Smooth muscle cell (in vitro differentiated cells): Measurements from ENCODE around the gene EPX. TPM values are rescaled to one million over a fixed set of nuclear protein-coding genes. Genes with fewer than 3 reads are reported as not detected.

ENCODE experiments used
- DNase-seq: peaks from one replicate; lab custom pipeline; 2025; ENCODE audit not compliant: unreplicated experiment; lab: John Stamatoyannopoulos, UW
- H2AFZ ChIP-seq: fragments of 200-600 bp; sonication (generic); 2 replicates; pipeline ENCODE4 v1.6.0; 2016; ENCODE audit warnings: antibody characterized with exemption, low read depth, mild to moderate bottlenecking
- H3F3A ChIP-seq: fragments of 200-600 bp; sonication (generic); 2 replicates; pipeline ENCODE4 v1.6.0; 2017; ENCODE audit warnings: antibody characterized with exemption, low read depth
- H3K27ac ChIP-seq: fragments of 200-600 bp; sonication (generic); 2 replicates; pipeline ENCODE4 v1.5.1; 2016; ENCODE audit warnings: low read depth, mild to moderate bottlenecking
- H3K27me3 ChIP-seq: fragments of 200-600 bp; sonication (generic); 2 replicates; pipeline ENCODE4 v1.6.1; 2016; ENCODE audit warnings: low read depth, mild to moderate bottlenecking
- H3K36me3 ChIP-seq: fragments of 200-600 bp; sonication (generic); 2 replicates; pipeline ENCODE4 v1.5.1; 2016; ENCODE audit warnings: low read depth
- H3K4me1 ChIP-seq: fragments of 200-600 bp; sonication (generic); 2 replicates; pipeline ENCODE4 v1.5.1; 2016; ENCODE audit warnings: low read depth
- H3K4me2 ChIP-seq: fragments of 200-600 bp; sonication (generic); 2 replicates; pipeline ENCODE4 v1.6.0; 2016; ENCODE audit warnings: mild to moderate bottlenecking
- H3K4me3 ChIP-seq: fragments of 200-600 bp; sonication (generic); 2 replicates; pipeline ENCODE4 v1.5.1; 2016; ENCODE audit warnings: mild to moderate bottlenecking
- H3K79me2 ChIP-seq: fragments of 200-600 bp; sonication (generic); 2 replicates; pipeline ENCODE4 v1.6.0; 2016; ENCODE audit warnings: low read depth, mild to moderate bottlenecking
- H3K9ac ChIP-seq: fragments of 200-600 bp; sonication (generic); 2 replicates; pipeline ENCODE4 v1.6.0; 2016; ENCODE audit warnings: low read depth
- H3K9me3 ChIP-seq: fragments of 200-600 bp; sonication (generic); replicated peaks from 2 replicates; pipeline ENCODE4 v1.5.1; 2016; ENCODE audit warnings: low read depth
- H4K20me1 ChIP-seq: fragments of 200-600 bp; sonication (generic); 2 replicates; pipeline ENCODE4 v1.6.0; 2016; ENCODE audit warnings: low read depth
- CTCF ChIP-seq: fragments of 200-600 bp; sonication (generic); IDR thresholded peaks from 2 replicates; pipeline ENCODE4 v1.5.1; 2017; ENCODE audit warnings: borderline replicate concordance, mild to moderate bottlenecking, antibody characterized with exemption; ENCODE audit not compliant: insufficient read depth, poor library complexity, severe bottlenecking
- WGBS: methylation state at CpG from one replicate; pipeline ENCODE4 v1.1.7; 2016; ENCODE audit warnings: low lambda C conversion rate; 5-methylcytosine and 5-hydroxymethylcytosine counted together
- polyA plus RNA-seq: library from polyadenylated mRNA; unstranded; fragments of >200 nt; fragmentation: Nextera tagmentation; extraction: Ambion mirVana; gene quantifications from 2 replicates; pipeline ENCODE4 v1.2.1, GENCODE V29; 2016
- total RNA-seq: library from RNA; depleted of rRNA; stranded (reverse); fragments of >200 nt; gene quantifications from 2 replicates; pipeline ENCODE4 v1.2.3, GENCODE V29; 2014

The EPX gene
- total and polyA plus RNA-seq, 2 experiments from 2014 or later: not detected

GRCh38 chr17:58210922-58211321, 18.4 kb downstream of the EPX start:
- TF ChIP-seq CTCF: peak; percentile 5
- Histone ChIP-seq H3K79me2 (no peaks in the 10 kb centered on the region), H3K36me3 (no peaks in the 10 kb centered on the region), H3K4me3 (no peak overlapping the region), H4K20me1 (no peaks in the 10 kb centered on the region), H3K9me3 (no peaks in the 10 kb centered on the region), H3F3A (no peaks in the 10 kb centered on the region), H2AFZ (no peak overlapping the region), H3K4me2 (no peak overlapping the region), H3K27ac (no peak overlapping the region), H3K4me1 (no peaks in the 10 kb centered on the region), H3K9ac (no peak overlapping the region), H3K27me3 (no peaks in the 10 kb centered on the region)
- 79% methylated on average over 5 of the region's 5 CpGs for WGBS
- no peak for DNase-seq

GRCh38 chr17:58215685-58216084, 23.2 kb downstream of the EPX start:
- H4K20me1 ChIP-seq: no peaks in the 10 kb centered on the region

GRCh38 chr17:58217766-58218165, 25.2 kb downstream of the EPX start:
- Histone ChIP-seq H3K4me3 (no peak overlapping the region), H4K20me1 (no peaks in the 10 kb centered on the region), H3K9me3 (no peaks in the 10 kb centered on the region), H3K9ac (no peak overlapping the region), H2AFZ (no peak overlapping the region), H3K36me3 (no peaks in the 10 kb centered on the region), H3K27me3 (no peaks in the 10 kb centered on the region), H3K27ac (no peak overlapping the region), H3K79me2 (no peaks in the 10 kb centered on the region), H3K4me1 (peaks cover 5% of the 10 kb centered on the region), H3K4me2 (no peak overlapping the region), H3F3A (no peaks in the 10 kb centered on the region)
- TF ChIP-seq CTCF: no peak
- 97% methylated on average over 3 of the region's 3 CpGs for WGBS
- DNase-seq: no peak

More at GRCh38 chr17:58215685-58216084, 23.2 kb downstream of the EPX start:
- no peak overlapping the region for H3K27ac ChIP-seq
- peaks cover 5% of the 10 kb centered on the region for H3K4me1 ChIP-seq
- H3K4me2 ChIP-seq: no peak overlapping the region
- H3K9ac ChIP-seq: no peak overlapping the region
- H3F3A ChIP-seq: no peaks in the 10 kb centered on the region
- H3K79me2 ChIP-seq: no peaks in the 10 kb centered on the region
- no peak for DNase-seq
- H3K36me3 ChIP-seq: no peaks in the 10 kb centered on the region
- no peak overlapping the region for H2AFZ ChIP-seq
- H3K4me3 ChIP-seq: no peak overlapping the region
- TF ChIP-seq CTCF: no peak
- H3K9me3 ChIP-seq: no peaks in the 10 kb centered on the region
- H3K27me3 ChIP-seq: no peaks in the 10 kb centered on the region

GRCh38 chr17:58219007-58219788, 26.7 kb downstream of the EPX start, which contains the start of gene MKS1:
Gene MKS1, minus strand, starts transcription at chr17:58219255. Its CDS starts 25 bp downstream, at chr17:58219230.
- WGBS: 8% methylated on average over 49 of the region's 56 CpGs
- peak; percentile 87 for DNase-seq
- no peaks in the 10 kb centered on the region for H3K27me3 ChIP-seq
- no peaks in the 10 kb centered on the region for H3K36me3 ChIP-seq
- H3F3A ChIP-seq: no peaks in the 10 kb centered on the region
- H3K79me2 ChIP-seq: no peaks in the 10 kb centered on the region
- H3K27ac ChIP-seq: peak within 1 kb of the TSS; percentile 65
- no peaks in the 10 kb centered on the region for H3K9me3 ChIP-seq
- H4K20me1 ChIP-seq: no peaks in the 10 kb centered on the region
- peak within 1 kb of the TSS; percentile 75 for H3K4me3 ChIP-seq
- peaks cover 5% of the 10 kb centered on the region for H3K4me1 ChIP-seq
- H3K4me2 ChIP-seq: peak within 1 kb of the TSS; percentile 88
- TF ChIP-seq CTCF: peak; percentile 34
- peak within 1 kb of the TSS; percentile 90 for H3K9ac ChIP-seq
- peak within 1 kb of the TSS; percentile 87 for H2AFZ ChIP-seq
